ENCODE data around the gene PARVA. TPM values are rescaled to one million over a fixed set of nuclear protein-coding genes. Genes with fewer than 3 reads are reported as not detected.

The PARVA gene
- total and polyA plus RNA-seq, 2 of the 4 experiments (the other 2 are of a cell fraction): 65.2 to 80.2 TPM

DNA sequence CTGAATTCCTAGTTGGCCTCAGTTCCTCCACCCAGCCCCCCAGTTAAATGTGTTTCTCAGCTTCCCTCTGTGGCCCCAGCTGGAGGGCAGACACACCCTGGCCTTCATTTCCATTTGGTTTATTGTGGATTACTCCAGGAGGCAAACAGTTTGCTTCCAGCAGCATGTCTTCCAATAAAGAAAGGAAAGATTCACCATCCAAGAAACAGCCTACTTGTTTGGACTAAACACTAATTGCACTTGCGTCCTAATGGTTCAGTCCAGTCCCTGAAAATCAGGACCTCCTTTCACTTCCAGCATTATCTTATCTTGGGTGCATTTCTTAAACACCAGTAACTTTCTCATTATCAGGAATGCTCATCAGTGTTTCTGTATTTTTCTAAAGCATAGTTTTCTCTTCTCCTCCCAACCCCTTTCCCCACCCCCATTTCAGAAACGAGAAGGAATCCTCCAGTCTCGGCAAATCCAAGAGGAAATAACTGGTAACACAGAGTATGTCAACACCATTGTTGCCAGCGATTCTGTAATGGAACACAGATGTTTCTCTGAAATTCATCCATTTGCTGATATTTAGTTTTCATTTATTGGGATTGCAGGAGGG, 130.9 kb downstream of the PARVA start:
- H3K36me3 ChIP-seq (ENCODE audit: control insufficient read depth, insufficient read depth, low read length): peaks cover 45% of the 10 kb centered on the region
- no CpG with 5 or more reads among the region's 4 CpGs for WGBS, 2 experiments (ENCODE audit: extremely low coverage in 2 of 2, insufficient read length in 1 of 2)
- ATAC-seq (ENCODE audit: low read depth): peak; percentile 80
- peak overlapping the region; percentile 28; the same call in 1 of the 2 replicates for H3K4ac ChIP-seq (ENCODE audit: low read depth, low read length)
- peak overlapping the region; percentile 30; the same call in 1 of the 2 replicates for H3K9ac ChIP-seq (ENCODE audit: low read depth, low read length)
- POLR2A ChIA-PET (ENCODE audit: unreplicated experiment): no interaction called here
- no peak overlapping the region for H4K91ac ChIP-seq (ENCODE audit: insufficient read depth, low read depth, low read length)
- no peak overlapping the region for H2AFZ ChIP-seq (replicated peaks; ENCODE audit: low read length, poor library complexity)
- CTCF ChIA-PET: interaction anchor here (0.6 kb wide), 1 partner anchor 224 kb away, joined by 4 read pairs; no protein-coding TSS in a partner anchor
- peaks cover 4% of the 10 kb centered on the region; the same call in 1 of the 2 replicates for H4K20me1 ChIP-seq (ENCODE audit: insufficient read depth, low read length)
- H3K9me1 ChIP-seq (ENCODE audit: insufficient read depth, low read length): peaks cover 27% of the 10 kb centered on the region
- H3K4me3 ChIP-seq (ENCODE audit: insufficient read depth, low read depth, low read length): no peak overlapping the region
- peak; percentile 75 for DNase-seq
- H3K4me1 ChIP-seq (ENCODE audit: control insufficient read depth, insufficient read depth, low read length): peaks cover 17% of the 10 kb centered on the region
- 0 out of 2 replicates have a peak overlapping the region, but pooled peaks have one; percentile 0 for H2BK20ac ChIP-seq (ENCODE audit: low read depth, low read length)
- BruUV-seq (replicated peaks): no TSS peak
- no peaks in the 10 kb centered on the region for H3K9me3 ChIP-seq (ENCODE audit: control insufficient read depth, insufficient read depth, low read length)
- H3K27ac ChIP-seq (ENCODE audit: insufficient read depth, low read length): peak overlapping the region; percentile 88; the same call in 1 of the 2 replicates
- no peak overlapping the region for H2AK9ac ChIP-seq (replicated peaks; ENCODE audit: low read depth, low read length, poor library complexity)
- H3K79me1 ChIP-seq (ENCODE audit: low read depth in 1 of 2, low read length in 2 of 2): peaks cover 11 to 44% of the 10 kb centered on the region in 2 experiments
- no peak overlapping the region for H2BK15ac ChIP-seq (ENCODE audit: low read depth, low read length)
- H4K8ac ChIP-seq (ENCODE audit: low read depth in 2 of 2, low read length in 2 of 2): no peak overlapping the region
- no peak overlapping the region for H3K14ac ChIP-seq (replicated peaks; ENCODE audit: low read depth, low read length)
- H3K27me3 ChIP-seq (ENCODE audit: control insufficient read depth, insufficient read depth, low read length): no peaks in the 10 kb centered on the region
- H4K5ac ChIP-seq (ENCODE audit: low read depth, low read length): peak overlapping the region; percentile 16; the same call in 1 of the 2 replicates
- H3K56ac ChIP-seq (ENCODE audit: extremely low read depth, insufficient read depth, low read length): no peak overlapping the region
- H2AK5ac ChIP-seq (ENCODE audit: low read depth, low read length): peak overlapping the region; percentile 22; the same call in 1 of the 2 replicates
- in situ Hi-C loops (cut with MboI; ENCODE audit: low sequenced_read_pairs) (no loop called here), intact Hi-C loops (cut with micrococcal nuclease) (loop anchor here (5.0 to 10.0 kb wide), 3 partner anchors 167 to 384 kb away; partner anchors contain the start of gene TEAD1), dilution Hi-C loops (cut with HindIII; ENCODE audit: low sequenced_read_pairs, unreplicated experiment) (no loop called here)
- 0 out of 2 replicates have a peak overlapping the region, but pooled peaks have one; percentile 1 for H2BK120ac ChIP-seq (ENCODE audit: low read depth, low read length)
- peak overlapping the region; percentile 2 for H3K18ac ChIP-seq (ENCODE audit: low read depth, low read length)
- H3K23ac ChIP-seq (ENCODE audit: low read depth, low read length): peak overlapping the region; percentile 9; the same call in 1 of the 2 replicates
- peak overlapping the region; percentile 21 for H3K4me2 ChIP-seq (ENCODE audit: low read depth, low read length)
- TF ChIP-seq BHLHE40 (IDR thresholded peaks at IDR 0.05; ENCODE audit: low read depth, low read length) (0 out of 2 replicates have a peak, but pooled peaks have one; percentile 15), CEBPB (IDR thresholded peaks at IDR 0.05; ENCODE audit: low read depth, low read length) (no peak)
- H2BK5ac ChIP-seq (ENCODE audit: low read depth, low read length, poor library complexity, severe bottlenecking): peak overlapping the region; percentile 56
